ENCODE results near the gene NLK.

The NLK gene

DNA sequence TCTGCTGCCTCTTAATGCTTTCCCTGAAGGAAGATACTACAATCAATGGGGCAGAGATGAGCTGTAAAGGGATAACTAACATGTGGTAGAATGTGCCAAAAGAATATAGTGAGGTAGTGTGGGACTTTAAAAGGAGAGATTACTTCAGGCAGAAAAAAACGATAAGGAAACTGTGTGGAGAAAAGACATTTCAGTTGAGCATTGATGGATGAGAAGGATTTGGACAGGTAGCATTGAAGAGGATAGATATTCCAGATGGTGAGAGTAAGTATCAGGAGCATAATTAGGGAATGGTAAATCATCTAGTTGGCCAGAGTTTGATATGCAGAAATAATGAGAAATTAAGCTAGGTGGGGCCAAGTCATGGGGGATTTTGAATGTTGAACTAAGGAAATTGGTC, 97.3 kb downstream of the NLK start:
- H3K4me3 ChIP-seq (ENCODE audit: low read depth, low read length): no peak overlapping the region
- DNase-seq: no peak
- H3K9me3 ChIP-seq: no peaks in the 10 kb centered on the region
- H3K36me3 ChIP-seq: no peaks in the 10 kb centered on the region
- TF ChIP-seq, protein P1, sequence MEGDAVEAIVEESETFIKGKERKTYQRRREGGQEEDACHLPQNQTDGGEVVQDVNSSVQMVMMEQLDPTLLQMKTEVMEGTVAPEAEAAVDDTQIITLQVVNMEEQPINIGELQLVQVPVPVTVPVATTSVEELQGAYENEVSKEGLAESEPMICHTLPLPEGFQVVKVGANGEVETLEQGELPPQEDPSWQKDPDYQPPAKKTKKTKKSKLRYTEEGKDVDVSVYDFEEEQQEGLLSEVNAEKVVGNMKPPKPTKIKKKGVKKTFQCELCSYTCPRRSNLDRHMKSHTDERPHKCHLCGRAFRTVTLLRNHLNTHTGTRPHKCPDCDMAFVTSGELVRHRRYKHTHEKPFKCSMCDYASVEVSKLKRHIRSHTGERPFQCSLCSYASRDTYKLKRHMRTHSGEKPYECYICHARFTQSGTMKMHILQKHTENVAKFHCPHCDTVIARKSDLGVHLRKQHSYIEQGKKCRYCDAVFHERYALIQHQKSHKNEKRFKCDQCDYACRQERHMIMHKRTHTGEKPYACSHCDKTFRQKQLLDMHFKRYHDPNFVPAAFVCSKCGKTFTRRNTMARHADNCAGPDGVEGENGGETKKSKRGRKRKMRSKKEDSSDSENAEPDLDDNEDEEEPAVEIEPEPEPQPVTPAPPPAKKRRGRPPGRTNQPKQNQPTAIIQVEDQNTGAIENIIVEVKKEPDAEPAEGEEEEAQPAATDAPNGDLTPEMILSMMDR (IDR thresholded peaks at IDR 0.05; ENCODE audit: low read depth, low read length): no peak
- H3K27me3 ChIP-seq: no peaks in the 10 kb centered on the region
- no peaks in the 10 kb centered on the region for H3K4me1 ChIP-seq

- Histone ChIP-seq H3K27me3 (no peaks in the 10 kb centered on the region), H3K36me3 (no peaks in the 10 kb centered on the region), H3K4me3 (ENCODE audit: low read depth, low read length) (no peak overlapping the region), H3K4me1 (no peaks in the 10 kb centered on the region), H3K9me3 (no peaks in the 10 kb centered on the region)
- TF ChIP-seq, protein P1 (IDR thresholded peaks at IDR 0.05; ENCODE audit: low read depth, low read length): no peak
- DNase-seq: no peak
Measured at GRCh38 chr17:28141313-28141712, 98.8 kb downstream of the NLK start.

- no peaks in the 10 kb centered on the region for H3K4me1 ChIP-seq
- TF ChIP-seq, protein P1 (IDR thresholded peaks at IDR 0.05; ENCODE audit: low read depth, low read length): no peak
- no peaks in the 10 kb centered on the region for H3K9me3 ChIP-seq
- no peak overlapping the region for H3K4me3 ChIP-seq (ENCODE audit: low read depth, low read length)
- H3K27me3 ChIP-seq: no peaks in the 10 kb centered on the region
- no peak for DNase-seq
- H3K36me3 ChIP-seq: no peaks in the 10 kb centered on the region
Measured at GRCh38 chr17:28141773-28142172, 99.3 kb downstream of the NLK start.

- Histone ChIP-seq H3K36me3 (no peaks in the 10 kb centered on the region), H3K9me3 (no peaks in the 10 kb centered on the region), H3K4me1 (no peaks in the 10 kb centered on the region), H3K4me3 (ENCODE audit: low read depth, low read length) (no peak overlapping the region), H3K27me3 (no peaks in the 10 kb centered on the region)
- DNase-seq: no peak
- TF ChIP-seq, protein P1 (IDR thresholded peaks at IDR 0.05; ENCODE audit: low read depth, low read length): no peak
Measured at GRCh38 chr17:28142305-28142704, 99.8 kb downstream of the NLK start.

DNA sequence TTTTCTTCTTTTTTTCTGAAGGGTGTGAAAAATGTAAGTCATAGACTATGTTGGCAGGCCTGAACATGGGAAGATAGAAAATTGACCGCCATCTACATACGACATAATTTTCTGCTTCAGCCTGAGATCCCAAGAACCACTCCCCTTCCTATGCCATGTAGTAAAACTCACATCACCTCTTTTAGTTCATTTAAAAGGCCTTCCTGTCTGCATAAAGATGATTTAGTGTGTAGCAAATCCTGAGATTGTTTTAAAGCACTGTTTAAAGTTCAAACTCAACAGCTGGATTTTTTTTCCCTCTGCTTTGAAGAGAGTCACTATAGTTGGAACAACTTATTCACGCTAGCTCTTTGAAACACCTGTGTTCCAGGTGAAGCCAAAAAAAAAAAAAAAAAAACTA, 101.5 kb downstream of the NLK start:
- TF ChIP-seq, protein P1 (IDR thresholded peaks at IDR 0.05; ENCODE audit: low read depth, low read length): no peak
- Histone ChIP-seq H3K27me3 (no peaks in the 10 kb centered on the region), H3K36me3 (no peaks in the 10 kb centered on the region), H3K4me1 (no peaks in the 10 kb centered on the region), H3K4me3 (ENCODE audit: low read depth, low read length) (no peak overlapping the region), H3K9me3 (no peaks in the 10 kb centered on the region)
- no peak for DNase-seq

DNA sequence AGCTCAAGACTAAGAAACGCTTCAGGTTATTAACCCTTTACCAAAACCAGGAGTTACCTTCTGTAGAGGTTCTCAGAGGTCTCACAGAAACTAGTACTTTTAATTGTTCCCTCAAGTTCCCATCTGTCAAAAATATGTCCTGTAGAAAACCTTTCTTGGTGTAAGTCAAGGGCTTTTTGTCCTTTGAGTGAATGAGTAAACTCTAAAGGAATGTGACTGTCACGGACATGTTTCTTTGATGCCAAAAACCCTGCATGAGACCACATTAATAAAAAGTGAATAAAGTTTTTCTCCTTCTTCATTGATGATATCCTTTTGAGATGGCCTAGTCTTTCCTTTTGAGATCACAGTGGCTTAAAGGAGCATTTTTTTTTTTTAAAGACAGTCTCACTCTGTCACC, 102.9 kb downstream of the NLK start:
- Histone ChIP-seq H3K36me3 (no peaks in the 10 kb centered on the region), H3K9me3 (no peaks in the 10 kb centered on the region), H3K4me3 (ENCODE audit: low read depth, low read length) (no peak overlapping the region), H3K4me1 (no peaks in the 10 kb centered on the region), H3K27me3 (no peaks in the 10 kb centered on the region)
- no peak for DNase-seq
- TF ChIP-seq, protein P1 (IDR thresholded peaks at IDR 0.05; ENCODE audit: low read depth, low read length): no peak

Data from BE2C (cell line).